ENCODE measurements around the gene PTPN3. TPM values are rescaled to one million over a fixed set of nuclear protein-coding genes. Genes with fewer than 3 reads are reported as not detected.

PTPN3 gene
- total and polyA plus RNA-seq, 2 donors from 2014 or later: 33.7 to 40.6 TPM

GRCh38 chr9:109459423-109459822 is 38.7 kb downstream of the PTPN3 start:
- Histone ChIP-seq H3K9ac (ENCODE audit: low read length in 3 of 3) (no peak overlapping the region), H3K4me1 (ENCODE audit: control insufficient read depth in 2 of 3, insufficient read depth in 2 of 3, low read depth in 1 of 3, low read length in 3 of 3) (peaks cover 0 to 3% (median 0%) of the 10 kb centered on the region in 3 donors), H3K36me3 (ENCODE audit: control insufficient read depth in 2 of 3, insufficient read depth in 3 of 3, low read length in 3 of 3) (peaks cover 0 to 29% (median 17%) of the 10 kb centered on the region in 3 donors), H3K27me3 (ENCODE audit: control insufficient read depth, insufficient read depth, low read length) (no peaks in the 10 kb centered on the region), H3K4me3 (ENCODE audit: low read length in 3 of 3) (no peak overlapping the region), H3K9me3 (ENCODE audit: control insufficient read depth in 2 of 3, insufficient read depth in 1 of 3, low read length in 3 of 3) (no peaks in the 10 kb centered on the region), H3K27ac (ENCODE audit: low read depth in 2 of 2, low read length in 2 of 2) (no peak overlapping the region)
- TF ChIP-seq, protein P1, sequence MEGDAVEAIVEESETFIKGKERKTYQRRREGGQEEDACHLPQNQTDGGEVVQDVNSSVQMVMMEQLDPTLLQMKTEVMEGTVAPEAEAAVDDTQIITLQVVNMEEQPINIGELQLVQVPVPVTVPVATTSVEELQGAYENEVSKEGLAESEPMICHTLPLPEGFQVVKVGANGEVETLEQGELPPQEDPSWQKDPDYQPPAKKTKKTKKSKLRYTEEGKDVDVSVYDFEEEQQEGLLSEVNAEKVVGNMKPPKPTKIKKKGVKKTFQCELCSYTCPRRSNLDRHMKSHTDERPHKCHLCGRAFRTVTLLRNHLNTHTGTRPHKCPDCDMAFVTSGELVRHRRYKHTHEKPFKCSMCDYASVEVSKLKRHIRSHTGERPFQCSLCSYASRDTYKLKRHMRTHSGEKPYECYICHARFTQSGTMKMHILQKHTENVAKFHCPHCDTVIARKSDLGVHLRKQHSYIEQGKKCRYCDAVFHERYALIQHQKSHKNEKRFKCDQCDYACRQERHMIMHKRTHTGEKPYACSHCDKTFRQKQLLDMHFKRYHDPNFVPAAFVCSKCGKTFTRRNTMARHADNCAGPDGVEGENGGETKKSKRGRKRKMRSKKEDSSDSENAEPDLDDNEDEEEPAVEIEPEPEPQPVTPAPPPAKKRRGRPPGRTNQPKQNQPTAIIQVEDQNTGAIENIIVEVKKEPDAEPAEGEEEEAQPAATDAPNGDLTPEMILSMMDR (IDR thresholded peaks at IDR 0.05; ENCODE audit: borderline replicate concordance, extremely low read depth, insufficient read depth): no peak
- intact Hi-C loops (cut with DNase I): no loop called here
- no peak for FAIRE-seq
- DNase-seq: no peak

GRCh38 chr9:109458453-109459211 is 39.5 kb downstream of the PTPN3 start:
- H3K9ac ChIP-seq (ENCODE audit: low read length in 3 of 3): no peak overlapping the region
- no peak for FAIRE-seq

DNA sequence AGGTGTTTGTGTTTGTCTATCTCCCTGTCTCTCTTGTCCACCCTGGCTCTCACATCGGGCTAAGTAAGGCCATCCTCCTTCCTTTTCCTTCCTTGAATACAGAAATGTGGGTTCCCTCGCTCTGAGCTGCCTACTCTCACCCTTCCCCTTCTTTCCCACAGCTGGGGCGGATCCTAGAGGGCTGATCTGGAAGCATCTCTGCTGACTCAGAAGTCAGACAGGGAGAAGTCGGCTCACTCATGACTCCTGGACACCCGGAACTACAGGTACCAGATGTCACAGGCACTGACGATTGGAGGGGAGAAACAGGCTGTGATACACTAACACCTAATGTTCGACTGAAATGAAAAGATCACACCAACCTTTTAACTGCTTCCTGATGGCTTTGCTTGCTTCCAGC is 41.3 kb downstream of the PTPN3 start:
- Histone ChIP-seq H3K9ac (ENCODE audit: low read length in 3 of 3) (no peak overlapping the region), H3K4me1 (ENCODE audit: control insufficient read depth in 2 of 3, insufficient read depth in 2 of 3, low read depth in 1 of 3, low read length in 3 of 3) (peaks cover 0 to 3% (median 0%) of the 10 kb centered on the region in 3 donors), H3K4me3 (ENCODE audit: low read length in 3 of 3) (no peak overlapping the region), H3K36me3 (ENCODE audit: control insufficient read depth in 2 of 3, insufficient read depth in 3 of 3, low read length in 3 of 3) (peaks cover 0 to 28% (median 15%) of the 10 kb centered on the region in 3 donors), H3K27me3 (ENCODE audit: control insufficient read depth, insufficient read depth, low read length) (no peaks in the 10 kb centered on the region), H3K27ac (ENCODE audit: low read depth in 2 of 2, low read length in 2 of 2) (no peak overlapping the region), H3K9me3 (ENCODE audit: control insufficient read depth in 2 of 3, insufficient read depth in 1 of 3, low read length in 3 of 3) (no peaks in the 10 kb centered on the region)
- DNase-seq (no peak), FAIRE-seq (no peak)
- intact Hi-C loops (cut with DNase I): no loop called here
- TF ChIP-seq, protein P1 (IDR thresholded peaks at IDR 0.05; ENCODE audit: borderline replicate concordance, extremely low read depth, insufficient read depth): no peak

More at GRCh38 chr9:109458453-109459211, 39.5 kb downstream of the PTPN3 start:
- Histone ChIP-seq H3K36me3 (ENCODE audit: control insufficient read depth in 2 of 3, insufficient read depth in 3 of 3, low read length in 3 of 3) (peaks cover 0 to 34% (median 17%) of the 10 kb centered on the region in 3 donors), H3K9me3 (ENCODE audit: control insufficient read depth in 2 of 3, insufficient read depth in 1 of 3, low read length in 3 of 3) (no peaks in the 10 kb centered on the region), H3K27ac (ENCODE audit: low read depth in 2 of 2, low read length in 2 of 2) (no peak overlapping the region), H3K27me3 (ENCODE audit: control insufficient read depth, insufficient read depth, low read length) (no peaks in the 10 kb centered on the region), H3K4me3 (ENCODE audit: low read length in 3 of 3) (no peak overlapping the region), H3K4me1 (ENCODE audit: control insufficient read depth in 2 of 3, insufficient read depth in 2 of 3, low read depth in 1 of 3, low read length in 3 of 3) (peaks cover 0 to 3% (median 0%) of the 10 kb centered on the region in 3 donors)
- intact Hi-C loops (cut with DNase I): no loop called here
- DNase-seq: no peak
- TF ChIP-seq, protein P1 (IDR thresholded peaks at IDR 0.05; ENCODE audit: borderline replicate concordance, extremely low read depth, insufficient read depth): no peak
